HUES6 (cell line): Measurements from ENCODE around the gene ENAH.

Source experiments
- H3K27ac ChIP-seq: 2 replicates; pipeline ENCODE4 v1.7.0; 2013; ENCODE audit warnings: low read depth, mild to moderate bottlenecking, low read length, inconsistent platforms
- H3K27me3 ChIP-seq: 2 replicates; pipeline ENCODE4 v1.6.1; 2013; ENCODE audit warnings: low read length; ENCODE audit not compliant: control insufficient read depth, insufficient read depth
- H3K36me3 ChIP-seq: 2 replicates; pipeline ENCODE4 v1.6.1; 2013; ENCODE audit warnings: low read length; ENCODE audit not compliant: control insufficient read depth, insufficient read depth
- H3K4me1 ChIP-seq: 2 replicates; pipeline ENCODE4 v1.6.1; 2013; ENCODE audit warnings: low read length; ENCODE audit not compliant: control insufficient read depth, insufficient read depth
- H3K4me3 ChIP-seq: 2 replicates; pipeline ENCODE4 v1.5.1; 2013; ENCODE audit warnings: low read depth, low read length
- H3K9ac ChIP-seq: one replicate; pipeline ENCODE4 v1.6.1; 2013; ENCODE audit warnings: mild to moderate bottlenecking, low read length
- H3K9me3 ChIP-seq: 2 replicates; pipeline ENCODE4 v1.6.1; 2013; ENCODE audit warnings: low read depth, low read length; ENCODE audit not compliant: control insufficient read depth, insufficient read depth

The ENAH gene

DNA sequence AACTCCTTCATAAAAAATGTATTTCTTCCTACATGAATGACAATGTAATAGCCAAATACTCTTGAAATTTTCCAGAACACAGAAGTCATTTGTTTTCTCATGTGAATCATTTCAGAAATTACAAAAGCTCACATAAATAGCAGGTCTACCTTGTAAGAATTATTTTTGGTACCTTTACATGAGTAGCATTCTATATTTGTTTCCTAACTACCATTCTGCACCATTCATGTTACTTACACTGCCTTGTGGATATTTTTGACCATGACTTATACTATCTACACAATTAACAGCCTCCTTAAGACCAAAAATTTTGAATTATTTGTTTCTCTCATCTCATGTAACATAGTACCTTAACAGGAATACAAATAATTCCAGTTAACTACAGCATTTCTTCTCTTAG is 109.6 kb downstream of the ENAH start:
- no peak overlapping the region for H3K27ac ChIP-seq
- H3K9me3 ChIP-seq: no peaks in the 10 kb centered on the region
- no peaks in the 10 kb centered on the region for H3K27me3 ChIP-seq
- peaks cover 10% of the 10 kb centered on the region for H3K36me3 ChIP-seq
- H3K4me3 ChIP-seq: no peak overlapping the region
- H3K9ac ChIP-seq: no peak overlapping the region
- peaks cover 14% of the 10 kb centered on the region for H3K4me1 ChIP-seq

GRCh38 chr1:225541383-225541782 is 111.5 kb downstream of the ENAH start:
- Histone ChIP-seq H3K9me3 (no peaks in the 10 kb centered on the region), H3K9ac (no peak overlapping the region), H3K4me3 (no peak overlapping the region), H3K4me1 (peaks cover 28% of the 10 kb centered on the region), H3K27me3 (no peaks in the 10 kb centered on the region), H3K27ac (no peak overlapping the region), H3K36me3 (no peaks in the 10 kb centered on the region)

DNA sequence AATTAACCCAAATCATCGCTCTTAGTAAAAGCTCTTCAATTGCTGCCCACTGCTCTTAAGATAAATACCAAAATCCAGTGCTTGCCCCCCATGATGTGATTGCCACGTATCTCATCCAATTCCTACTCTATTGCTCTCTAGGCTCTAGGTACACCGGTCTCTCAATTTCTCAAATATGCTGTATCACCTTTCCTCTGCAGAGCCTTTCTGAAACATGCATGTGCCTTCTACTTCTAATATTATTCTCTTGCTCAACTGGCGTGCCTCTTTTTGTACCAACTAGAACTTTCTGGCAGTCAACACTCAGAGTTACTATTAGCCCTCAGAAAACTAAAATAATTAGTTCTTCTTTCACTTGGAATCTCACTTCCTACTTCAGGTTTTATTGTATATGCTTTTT is 113.3 kb downstream of the ENAH start:
- Histone ChIP-seq H3K36me3 (no peaks in the 10 kb centered on the region), H3K4me1 (peaks cover 35% of the 10 kb centered on the region), H3K4me3 (no peak overlapping the region), H3K27me3 (no peaks in the 10 kb centered on the region), H3K9ac (no peak overlapping the region), H3K27ac (0 out of 2 replicates have a peak overlapping the region, but pooled peaks have one; percentile 39), H3K9me3 (no peaks in the 10 kb centered on the region)

DNA sequence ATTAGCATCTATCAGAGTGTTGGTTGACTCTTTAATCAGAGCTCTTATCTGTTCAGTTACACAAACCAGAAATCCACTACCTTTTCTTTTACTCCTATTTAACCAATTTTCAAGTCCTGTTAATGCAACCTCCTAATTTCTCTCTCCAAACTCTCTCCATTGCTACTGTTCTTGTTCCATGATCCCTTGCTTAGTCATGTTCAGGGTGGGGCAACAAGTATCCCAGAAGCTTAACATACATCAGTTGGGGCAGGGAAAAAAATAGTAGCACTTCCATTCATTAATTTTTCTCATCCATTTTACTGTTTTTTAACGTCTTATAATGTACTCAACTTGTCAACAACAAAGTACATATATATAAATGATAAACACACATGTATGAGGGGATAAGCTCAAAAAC is 113.9 kb downstream of the ENAH start:
- no peak overlapping the region for H3K27ac ChIP-seq
- H3K9ac ChIP-seq: no peak overlapping the region
- no peak overlapping the region for H3K4me3 ChIP-seq
- peaks cover 35% of the 10 kb centered on the region for H3K4me1 ChIP-seq
- H3K9me3 ChIP-seq: no peaks in the 10 kb centered on the region
- no peaks in the 10 kb centered on the region for H3K36me3 ChIP-seq
- H3K27me3 ChIP-seq: no peaks in the 10 kb centered on the region

GRCh38 chr1:225537554-225538251 is 115.2 kb downstream of the ENAH start:
- H3K9ac ChIP-seq: no peak overlapping the region
- H3K4me1 ChIP-seq: peaks cover 48% of the 10 kb centered on the region
- no peak overlapping the region for H3K4me3 ChIP-seq
- H3K36me3 ChIP-seq: no peaks in the 10 kb centered on the region
- H3K27ac ChIP-seq: no peak overlapping the region
- H3K9me3 ChIP-seq: no peaks in the 10 kb centered on the region
- H3K27me3 ChIP-seq: no peaks in the 10 kb centered on the region

GRCh38 chr1:225535280-225535679 is 117.6 kb downstream of the ENAH start:
- H3K4me1 ChIP-seq: peaks cover 49% of the 10 kb centered on the region
- H3K27ac ChIP-seq: no peak overlapping the region
- H3K36me3 ChIP-seq: peaks cover 3% of the 10 kb centered on the region; the same call in 1 of the 2 replicates
- H3K27me3 ChIP-seq: no peaks in the 10 kb centered on the region
- no peak overlapping the region for H3K4me3 ChIP-seq
- no peak overlapping the region for H3K9ac ChIP-seq
- no peaks in the 10 kb centered on the region for H3K9me3 ChIP-seq

- H3K27me3 ChIP-seq: no peaks in the 10 kb centered on the region
- H3K9ac ChIP-seq: no peak overlapping the region
- H3K27ac ChIP-seq: no peak overlapping the region
- H3K4me1 ChIP-seq: peaks cover 49% of the 10 kb centered on the region
- H3K4me3 ChIP-seq: no peak overlapping the region
- peaks cover 8% of the 10 kb centered on the region for H3K36me3 ChIP-seq
- no peaks in the 10 kb centered on the region for H3K9me3 ChIP-seq
Observed at GRCh38 chr1:225534772-225535171, 118.2 kb downstream of the ENAH start.

DNA sequence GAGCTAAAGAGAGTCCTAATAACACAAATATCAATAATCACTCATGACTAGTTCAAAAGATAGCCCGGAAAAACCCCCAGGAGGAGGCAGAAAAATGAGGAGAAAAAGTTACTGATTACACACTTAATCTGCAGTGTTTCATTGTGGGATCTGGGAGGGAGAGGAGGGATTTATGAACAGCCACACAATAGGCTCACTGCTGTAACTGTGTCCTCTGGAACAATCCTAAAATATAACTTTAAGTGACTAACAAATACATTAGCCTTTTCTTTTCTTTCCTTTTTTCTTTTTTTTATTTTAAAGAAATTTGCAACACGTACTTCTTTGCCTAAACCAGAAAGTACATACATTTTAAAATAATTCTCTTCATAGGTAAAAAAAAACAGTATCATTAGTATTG is 118.8 kb downstream of the ENAH start:
- Histone ChIP-seq H3K36me3 (peaks cover 14% of the 10 kb centered on the region), H3K27me3 (no peaks in the 10 kb centered on the region), H3K4me1 (peaks cover 42% of the 10 kb centered on the region), H3K4me3 (no peak overlapping the region), H3K9ac (no peak overlapping the region), H3K27ac (no peak overlapping the region), H3K9me3 (no peaks in the 10 kb centered on the region)

GRCh38 chr1:225533238-225533637 is 119.7 kb downstream of the ENAH start:
- Histone ChIP-seq H3K4me3 (no peak overlapping the region), H3K9ac (no peak overlapping the region), H3K27ac (no peak overlapping the region), H3K36me3 (peaks cover 20% of the 10 kb centered on the region), H3K9me3 (no peaks in the 10 kb centered on the region), H3K27me3 (no peaks in the 10 kb centered on the region), H3K4me1 (peaks cover 34% of the 10 kb centered on the region)

DNA sequence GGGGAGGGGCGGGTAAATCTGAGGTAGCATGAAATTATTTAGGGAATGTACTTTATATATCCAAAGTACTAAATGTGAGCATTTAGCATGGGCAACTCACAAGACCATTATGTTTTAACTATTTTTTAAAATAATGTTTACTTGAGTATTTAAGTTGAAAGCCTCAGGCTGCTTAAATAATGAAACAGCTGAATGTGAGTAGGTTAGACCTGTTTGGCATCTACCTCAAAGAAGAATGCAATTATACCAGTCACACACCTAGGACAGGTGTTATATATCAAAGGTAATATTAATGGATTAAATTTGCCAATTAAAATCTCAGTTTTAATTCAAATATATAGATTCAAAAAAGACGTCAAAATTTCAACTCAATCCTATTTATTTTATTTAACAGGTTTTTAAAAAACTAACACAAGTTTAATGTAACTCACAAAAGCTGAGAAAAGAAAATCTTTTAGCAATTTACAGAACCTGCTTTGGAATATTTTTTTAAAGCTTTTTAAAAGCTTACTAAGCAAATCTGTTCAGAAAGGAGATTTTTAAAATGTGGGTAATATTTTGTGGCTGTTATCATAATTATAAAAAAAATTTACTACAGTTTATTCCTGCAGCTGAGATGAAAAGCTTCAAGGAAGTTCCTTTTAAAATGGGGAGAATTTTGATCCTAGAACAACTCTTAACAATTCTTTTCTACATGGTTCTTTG is 120.5 kb downstream of the ENAH start:
- Histone ChIP-seq H3K9ac (no peak overlapping the region), H3K27me3 (no peaks in the 10 kb centered on the region), H3K4me3 (no peak overlapping the region), H3K36me3 (peaks cover 20% of the 10 kb centered on the region), H3K9me3 (no peaks in the 10 kb centered on the region), H3K27ac (no peak overlapping the region), H3K4me1 (peaks cover 27% of the 10 kb centered on the region)

DNA sequence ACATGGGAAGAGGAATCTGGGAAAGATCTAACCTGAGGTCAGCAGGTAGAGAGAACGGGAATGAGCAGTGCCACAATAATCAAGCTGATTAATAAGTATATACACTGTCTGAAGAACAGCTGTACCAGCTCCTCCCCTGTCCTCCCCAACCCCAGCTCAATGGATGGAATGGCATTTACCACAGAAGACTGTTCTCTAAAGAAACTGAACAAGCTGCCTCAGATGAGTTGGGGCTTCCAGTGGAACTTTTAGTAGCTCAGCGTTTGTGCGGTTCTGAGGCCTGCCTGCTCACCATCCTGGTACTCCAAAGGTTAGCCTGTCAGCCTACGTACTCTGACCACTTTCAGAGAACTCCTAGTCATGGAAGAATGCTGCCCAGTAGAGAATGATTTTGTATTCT is 123.2 kb downstream of the ENAH start:
- H3K27ac ChIP-seq: no peak overlapping the region
- H3K9me3 ChIP-seq: no peaks in the 10 kb centered on the region
- no peak overlapping the region for H3K4me3 ChIP-seq
- no peaks in the 10 kb centered on the region for H3K27me3 ChIP-seq
- H3K36me3 ChIP-seq: peaks cover 24% of the 10 kb centered on the region
- peaks cover 27% of the 10 kb centered on the region for H3K4me1 ChIP-seq
- no peak overlapping the region for H3K9ac ChIP-seq
